ENCODE data around the gene DESI2. TPM values are rescaled to one million over a fixed set of nuclear protein-coding genes. Genes with fewer than 3 reads are reported as not detected.

DESI2 gene
- total RNA-seq, 1 experiment from 2014 or later, result 58.7 TPM

DNA sequence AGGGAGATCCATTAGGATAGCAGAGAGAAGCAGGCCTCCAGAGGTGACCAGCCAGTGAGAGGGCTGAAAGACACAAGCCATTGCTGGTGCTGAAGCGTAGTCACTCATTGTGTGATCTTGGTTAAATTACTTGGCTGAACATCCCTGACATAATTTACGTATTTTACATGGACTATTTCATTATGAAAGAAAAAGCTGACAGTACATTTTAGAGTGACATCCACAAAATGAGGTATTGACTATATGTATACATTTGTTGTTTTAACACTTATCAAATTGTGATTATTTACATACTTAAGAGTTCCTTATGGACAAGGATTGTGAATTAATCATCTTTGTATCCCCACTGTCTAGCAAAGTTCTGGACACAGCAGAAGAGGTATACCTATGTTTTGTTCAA, 14.9 kb downstream of the DESI2 start:
- Histone ChIP-seq H3K9me2 (replicated peaks; ENCODE audit: low read length) (no peaks in the 10 kb centered on the region), H3K9ac (ENCODE audit: low read length) (no peak overlapping the region), H4K20me1 (ENCODE audit: low read length) (no peaks in the 10 kb centered on the region; the same call in 1 of the 2 replicates), H3K9me3 (ENCODE audit: low read length) (no peaks in the 10 kb centered on the region), H2AFZ (ENCODE audit: low read length) (no peak overlapping the region), H3K27me3 (ENCODE audit: low read length) (no peaks in the 10 kb centered on the region), H3F3A (ENCODE audit: low read length, unreplicated experiment) (no peaks in the 10 kb centered on the region), H3K36me3 (ENCODE audit: low read depth, low read length) (peaks cover 2% of the 10 kb centered on the region; the same call in 1 of the 2 replicates), H3K4me2 (ENCODE audit: low read length) (no peak overlapping the region), H3K4me3 (ENCODE audit: low read length) (no peak overlapping the region), H3K4me1 (ENCODE audit: insufficient read depth, low read length) (peaks cover under 1% of the 10 kb centered on the region; the same call in 1 of the 2 replicates), H3K79me2 (ENCODE audit: low read length) (peaks cover 59% of the 10 kb centered on the region), H3K27ac (ENCODE audit: low read length) (no peak overlapping the region)
- no peak for TF ChIP-seq EZH2 (IDR thresholded peaks at IDR 0.05; ENCODE audit: low read length, unreplicated experiment)
- TF ChIP-seq CTCF (conservative IDR thresholded peaks at IDR 0.05; ENCODE audit: low read depth, low read length), result no peak
- TF ChIP-seq EZH2phosphoT487 (IDR thresholded peaks at IDR 0.05; ENCODE audit: borderline replicate concordance, low read length), result no peak
- no peak for DNase-seq
- intact Hi-C loops (cut with micrococcal nuclease), result no loop called here
- BruUV-seq (replicated peaks), result no TSS peak
- ChIA-PET POLR2A (ENCODE audit: unreplicated experiment) (no interaction called here), CTCF (no interaction called here)
- no peak for ATAC-seq

- intact Hi-C loops (cut with micrococcal nuclease), result no loop called here
- H3K79me2 ChIP-seq (ENCODE audit: low read length), result peaks cover 53% of the 10 kb centered on the region
- TF ChIP-seq CTCF (conservative IDR thresholded peaks at IDR 0.05; ENCODE audit: low read depth, low read length) (no peak), EZH2 (IDR thresholded peaks at IDR 0.05; ENCODE audit: low read length, unreplicated experiment) (no peak), EZH2phosphoT487 (IDR thresholded peaks at IDR 0.05; ENCODE audit: borderline replicate concordance, low read length) (no peak)
- no peaks in the 10 kb centered on the region for H3F3A ChIP-seq (ENCODE audit: low read length, unreplicated experiment)
- ChIA-PET CTCF (no interaction called here), POLR2A (ENCODE audit: unreplicated experiment) (no interaction called here)
- H3K27me3 ChIP-seq (ENCODE audit: low read length), result no peaks in the 10 kb centered on the region
- no peak overlapping the region for H3K4me3 ChIP-seq (ENCODE audit: low read length)
- no peak for ATAC-seq
- no peaks in the 10 kb centered on the region for H4K20me1 ChIP-seq (ENCODE audit: low read length)
- H2AFZ ChIP-seq (ENCODE audit: low read length), result no peak overlapping the region
- H3K27ac ChIP-seq (ENCODE audit: low read length), result no peak overlapping the region
- no peaks in the 10 kb centered on the region for H3K9me2 ChIP-seq (replicated peaks; ENCODE audit: low read length)
- no peak overlapping the region for H3K9ac ChIP-seq (ENCODE audit: low read length)
- DNase-seq, result no peak
- peaks cover 2% of the 10 kb centered on the region; the same call in 1 of the 2 replicates for H3K36me3 ChIP-seq (ENCODE audit: low read depth, low read length)
- BruUV-seq (replicated peaks), result no TSS peak
- 0 out of 2 replicates have a peak, but pooled peaks cover 3% of the 10 kb centered on the region for H3K4me1 ChIP-seq (ENCODE audit: insufficient read depth, low read length)
- no peaks in the 10 kb centered on the region for H3K9me3 ChIP-seq (ENCODE audit: low read length)
- no peak overlapping the region for H3K4me2 ChIP-seq (ENCODE audit: low read length)
Observed at GRCh38 chr1:244672946-244673682, 20.2 kb downstream of the DESI2 start.

DNA sequence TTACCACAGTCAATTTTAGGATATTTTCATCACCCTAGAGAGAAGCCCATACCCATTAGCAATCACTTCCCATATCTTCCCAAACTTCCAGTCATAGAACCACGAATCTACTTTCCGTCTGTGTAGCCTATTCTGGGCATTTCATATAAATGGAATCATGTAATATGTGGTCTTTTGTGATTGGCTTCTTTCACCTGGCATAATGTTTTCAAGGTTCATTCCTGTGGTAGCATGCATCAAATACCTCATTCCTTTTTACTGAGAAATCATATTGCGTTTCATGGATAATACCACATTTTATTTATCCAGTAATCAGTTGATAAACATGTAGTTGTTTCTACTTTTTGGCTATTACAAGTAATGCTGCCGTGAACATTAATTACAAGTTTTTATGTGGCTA, 21.5 kb downstream of the DESI2 start:
- Histone ChIP-seq H3K4me1 (ENCODE audit: insufficient read depth, low read length) (0 out of 2 replicates have a peak, but pooled peaks cover 3% of the 10 kb centered on the region), H3K27me3 (ENCODE audit: low read length) (no peaks in the 10 kb centered on the region), H3K4me2 (ENCODE audit: low read length) (no peak overlapping the region), H3K9me3 (ENCODE audit: low read length) (no peaks in the 10 kb centered on the region), H3K36me3 (ENCODE audit: low read depth, low read length) (peaks cover 2% of the 10 kb centered on the region; the same call in 1 of the 2 replicates), H3K9me2 (replicated peaks; ENCODE audit: low read length) (no peaks in the 10 kb centered on the region), H3K27ac (ENCODE audit: low read length) (no peak overlapping the region), H3K9ac (ENCODE audit: low read length) (no peak overlapping the region), H3F3A (ENCODE audit: low read length, unreplicated experiment) (no peaks in the 10 kb centered on the region), H3K79me2 (ENCODE audit: low read length) (peaks cover 53% of the 10 kb centered on the region), H2AFZ (ENCODE audit: low read length) (no peak overlapping the region), H4K20me1 (ENCODE audit: low read length) (no peaks in the 10 kb centered on the region), H3K4me3 (ENCODE audit: low read length) (no peak overlapping the region)
- DNase-seq, result peak; percentile 46
- POLR2A ChIA-PET (ENCODE audit: unreplicated experiment), result no interaction called here
- intact Hi-C loops (cut with micrococcal nuclease), result no loop called here
- TF ChIP-seq EZH2 (IDR thresholded peaks at IDR 0.05; ENCODE audit: low read length, unreplicated experiment), result no peak
- no peak for TF ChIP-seq CTCF (conservative IDR thresholded peaks at IDR 0.05; ENCODE audit: low read depth, low read length)
- no peak for TF ChIP-seq EZH2phosphoT487 (IDR thresholded peaks at IDR 0.05; ENCODE audit: borderline replicate concordance, low read length)
- CTCF ChIA-PET, result no interaction called here
- ATAC-seq, result no peak
- BruUV-seq (replicated peaks), result no TSS peak

Measured in PC-3 (cell line).